B cell (primary cell): ENCODE results near the gene OR51B2. TPM values are rescaled to one million over a fixed set of nuclear protein-coding genes. Genes with fewer than 3 reads are reported as not detected.
"Not testable (repeated sequence)": the region's sequence is repeated elsewhere in the genome, so short reads cannot be mapped to it uniquely, and the experiment has no call there.

ENCODE experiments used
- ATAC-seq: fragments of 200-7000 bp; cut with Tn5 transposase; one replicate; pipeline ENCODE4 v1.10.0; 2021; ENCODE audit warnings: low read depth, mild to moderate bottlenecking, moderate number of reproducible peaks, moderate library complexity
- CTCF ChIA-PET: fragments of 350-600 bp; sonication (Branson Sonifier 250); formaldehyde crosslinking; loops from one replicate; lab custom pipeline; 2021; ENCODE audit warnings: antibody characterized with exemption, inconsistent platforms; lab: Charles Lee
- POLR2A ChIA-PET: fragments of 350-600 bp; sonication (Branson Sonifier 250); formaldehyde crosslinking; loops from one replicate; lab custom pipeline; 2021; ENCODE audit warnings: antibody characterized with exemption; lab: Charles Lee
- DNase-seq: peaks from one replicate; pipeline ENCODE4 v3.0.0; 2013
- H2AFZ ChIP-seq: 2 replicates; pipeline ENCODE4 v1.6.1; 2012; ENCODE audit warnings: mild to moderate bottlenecking, low read depth, low read length; ENCODE audit not compliant: insufficient read depth, poor library complexity, severe bottlenecking
- H3K27ac ChIP-seq, 2 donors: 1 replicate in 1 of 2; 2 replicates in 1 of 2; pipeline ENCODE4 v1.5.1; 2012 to 2013; ENCODE audit warnings: low read length in 2 of 2, mild to moderate bottlenecking in 2 of 2, moderate library complexity in 1 of 2
- H3K27me3 ChIP-seq, 4 experiments: fragments of 200-600 bp in 1 of 4; sonication (generic) in 1 of 4; replicated peaks in 1 of 4; 1 replicate in 2 of 4; 2 replicates in 2 of 4; pipeline versions ENCODE4 v1.6.1 to v1.7.0; 2013 to 2016; ENCODE audit warnings: low read length in 3 of 4, mild to moderate bottlenecking in 2 of 4, mixed read lengths in 1 of 4, moderate library complexity in 1 of 4; ENCODE audit not compliant: insufficient read depth in 4 of 4, control insufficient read depth in 3 of 4; ENCODE audit errors: control extremely low read depth in 1 of 4
- H3K36me3 ChIP-seq, 2 experiments: replicated peaks in 1 of 2; 1 replicate in 1 of 2; 2 replicates in 1 of 2; pipeline versions ENCODE4 v1.6.1 to v1.7.1; 2013; ENCODE audit warnings: low read length in 1 of 2; ENCODE audit not compliant: insufficient read depth in 2 of 2, control insufficient read depth in 1 of 2; ENCODE audit errors: control extremely low read depth in 1 of 2, extremely low read depth in 1 of 2
- H3K4me1 ChIP-seq, 2 donors: fragments of 200-600 bp in 1 of 2; sonication (generic) in 1 of 2; 1 replicate in 1 of 2; 2 replicates in 1 of 2; pipeline versions ENCODE4 v1.5.1 to v1.6.1; 2013 to 2017; ENCODE audit warnings: low read length in 2 of 2; ENCODE audit not compliant: control insufficient read depth in 2 of 2, insufficient read depth in 2 of 2
- H3K4me2 ChIP-seq: replicated peaks from 2 replicates; pipeline ENCODE3; 2012; ENCODE audit warnings: mild to moderate bottlenecking, low read depth, low read length; ENCODE audit not compliant: poor library complexity, severe bottlenecking
- H3K4me3 ChIP-seq, 5 experiments: fragments of 200-600 bp in 1 of 5; sonication (generic) in 1 of 5; 1 replicate in 3 of 5; 2 replicates in 2 of 5; pipeline versions ENCODE4 v1.5.1 to v1.7.0; 2011 to 2016; ENCODE audit warnings: low read length in 4 of 5, mild to moderate bottlenecking in 4 of 5, low read depth in 2 of 5, control low read depth in 1 of 5, moderate library complexity in 1 of 5; ENCODE audit not compliant: insufficient read depth in 1 of 5; ENCODE audit errors: control extremely low read depth in 1 of 5, extremely low read depth in 1 of 5
- H3K79me2 ChIP-seq: fragments of 200-600 bp; sonication (generic); one replicate; pipeline ENCODE4 v1.6.0; 2016; ENCODE audit warnings: low read length; ENCODE audit not compliant: control insufficient read depth, insufficient read depth
- H3K9ac ChIP-seq: fragments of 200-600 bp; sonication (generic); 2 replicates; pipeline ENCODE4 v1.6.1; 2017; ENCODE audit warnings: mild to moderate bottlenecking, low read length, moderate library complexity
- H3K9me3 ChIP-seq, 3 donors: one replicate each; pipeline versions ENCODE4 v1.6.1 to v1.7.1; 2013; ENCODE audit warnings: low read length in 2 of 3; ENCODE audit not compliant: control insufficient read depth in 2 of 3, insufficient read depth in 1 of 3; ENCODE audit errors: control extremely low read depth in 1 of 3
- H4K20me1 ChIP-seq: 2 replicates; pipeline ENCODE4 v1.6.0; 2012; ENCODE audit warnings: mild to moderate bottlenecking, low read length; ENCODE audit not compliant: insufficient read depth, control insufficient read depth, poor library complexity, severe bottlenecking
- H3K27ac Mint-ChIP-seq: one replicate; pipeline ENCODE4 v1.8.0; 2021; ENCODE audit warnings: mixed read lengths
- H3K27me3 Mint-ChIP-seq: one replicate; pipeline ENCODE4 v1.8.0; 2021; ENCODE audit warnings: mixed read lengths
- H3K4me1 Mint-ChIP-seq: one replicate; pipeline ENCODE4 v1.8.0; 2021; ENCODE audit warnings: mixed read lengths
- H3K4me3 Mint-ChIP-seq: one replicate; pipeline ENCODE4 v1.8.0; 2021; ENCODE audit warnings: mixed read lengths
- H3K9me3 Mint-ChIP-seq: one replicate; pipeline ENCODE4 v1.8.0; 2022; ENCODE audit warnings: mixed read lengths; ENCODE audit not compliant: insufficient read depth
- CTCF ChIP-seq: fragments of 200-600 bp; IDR thresholded peaks from one replicate; pipeline ENCODE4 v1.8.0; 2022; ENCODE audit warnings: antibody characterized with exemption, mild to moderate bottlenecking
- EZH2 ChIP-seq: IDR thresholded peaks from 2 replicates; pipeline ENCODE4 v1.6.1; 2012; ENCODE audit warnings: borderline replicate concordance, low read depth, mild to moderate bottlenecking, moderate library complexity, low read length; ENCODE audit not compliant: insufficient read depth, poor library complexity, severe bottlenecking
- WGBS: methylation state at CpG from one replicate; pipeline ENCODE4 v1.1.5; 2013; ENCODE audit warnings: missing lambda C conversion rate; ENCODE audit not compliant: insufficient coverage; 5-methylcytosine and 5-hydroxymethylcytosine counted together
- intact Hi-C: fragments of 100-400 bp; cut with micrococcal nuclease; formaldehyde crosslinking; loops from one replicate; pipeline ENCODE4 v1.10.0; 2022
- polyA plus RNA-seq: library from polyadenylated mRNA; depleted of rRNA; stranded (reverse); fragments of >200 nt; gene quantifications from 2 replicates; pipeline ENCODE4 v1.2.3, GENCODE V29; 2012
- total RNA-seq, 2 donors: library from RNA; stranded (reverse); fragments of 120-200 nt in 1 of 2; gene quantifications; 1 replicate in 1 of 2; 2 replicates in 1 of 2; pipeline versions ENCODE4 v1.2.3 to v1.2.4, GENCODE V29; 2013 to 2022

OR51B2 gene
- total and polyA plus RNA-seq, 2 donors (not counting 1 experiment from before 2014, with no cell fraction given) = not detected

DNA sequence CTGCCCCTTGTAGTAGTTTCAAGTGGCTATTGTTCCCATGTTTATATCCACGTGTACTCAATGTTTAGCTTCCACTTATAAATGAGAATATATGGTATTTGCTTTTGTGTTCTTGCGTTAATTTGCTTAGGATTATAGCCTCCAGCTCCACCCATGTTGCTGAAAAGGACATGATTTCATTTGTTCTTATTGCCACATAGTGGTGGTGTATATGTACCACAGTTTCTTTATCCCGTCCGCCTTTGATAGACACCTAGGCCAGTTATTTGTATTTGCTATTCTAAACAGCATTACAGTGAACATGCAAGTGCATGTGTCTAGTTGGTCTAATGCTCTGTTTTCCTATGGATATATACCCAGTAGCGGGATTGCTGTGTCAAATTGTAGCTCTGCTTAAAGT is 6.8 kb downstream of the OR51B2 start:
- intact Hi-C loops = no loop called here
- H3K27ac Mint-ChIP-seq = no peak overlapping the region
- POLR2A ChIA-PET = no interaction called here
- Histone ChIP-seq H3K79me2 (no peaks in the 10 kb centered on the region), H3K36me3 (no peaks in the 10 kb centered on the region), H3K27me3 (no peaks in the 10 kb centered on the region), H3K4me3 (no peak overlapping the region), H3K4me2 (no peak overlapping the region), H3K9ac (no peak overlapping the region), H3K9me3 (no peaks in the 10 kb centered on the region), H3K4me1 (no peaks in the 10 kb centered on the region), H3K27ac (no peak overlapping the region), H4K20me1 (no peaks in the 10 kb centered on the region), H2AFZ (no peak overlapping the region)
- no peaks in the 10 kb centered on the region for H3K27me3 Mint-ChIP-seq
- ATAC-seq (no peak), DNase-seq (no peak)
- CTCF ChIA-PET = no interaction called here
- TF ChIP-seq EZH2 = no peak
- no peak for TF ChIP-seq CTCF
- H3K9me3 Mint-ChIP-seq = peaks cover 2% of the 10 kb centered on the region
- no CpG with 5 or more reads among the region's 5 CpGs for WGBS
- no peak overlapping the region for H3K4me3 Mint-ChIP-seq
- H3K4me1 Mint-ChIP-seq = no peaks in the 10 kb centered on the region

DNA sequence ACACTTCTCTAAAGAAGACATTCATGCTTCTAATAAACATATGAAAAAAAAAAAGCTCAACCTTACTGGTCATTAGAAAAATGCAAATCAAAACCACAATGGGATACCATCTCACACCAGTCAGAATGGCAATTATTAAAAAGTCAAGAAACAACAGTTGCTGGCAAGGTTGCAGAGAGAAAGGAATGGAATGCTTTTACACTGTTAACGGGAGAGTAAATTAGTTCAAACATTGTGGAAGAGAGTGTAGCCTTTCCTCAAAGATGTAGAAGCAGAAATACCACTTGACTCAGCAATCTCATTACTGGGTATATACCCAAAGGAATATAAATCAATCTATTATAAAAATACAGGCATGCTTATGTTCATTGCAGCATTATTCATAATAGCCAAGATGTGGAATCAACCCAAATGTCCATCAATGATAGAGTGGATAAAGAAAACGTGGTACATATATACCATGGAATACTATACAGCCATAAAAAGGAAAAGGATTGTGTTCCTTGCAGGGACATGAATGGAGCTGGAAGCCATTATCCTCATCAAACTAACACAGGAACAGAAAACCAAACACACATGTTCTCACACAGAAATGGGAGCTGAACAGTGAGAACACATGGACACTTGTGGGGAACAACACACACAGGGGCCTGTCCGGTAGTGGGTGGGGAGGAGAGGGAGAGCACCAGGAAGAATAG is 10.6 kb downstream of the OR51B2 start:
- H3K4me1 ChIP-seq, H4K20me1 ChIP-seq, H2AFZ ChIP-seq, H3K9me3 Mint-ChIP-seq, H3K4me2 ChIP-seq, H3K4me1 Mint-ChIP-seq, ATAC-seq, H3K27me3 ChIP-seq, H3K27me3 Mint-ChIP-seq, H3K4me3 ChIP-seq, H3K9me3 ChIP-seq, H3K79me2 ChIP-seq, intact Hi-C loops, DNase-seq, H3K9ac ChIP-seq, H3K27ac ChIP-seq, CTCF ChIA-PET, POLR2A ChIA-PET, H3K4me3 Mint-ChIP-seq, H3K36me3 ChIP-seq, H3K27ac Mint-ChIP-seq: not testable (repeated sequence)
- no CpG with 5 or more reads among the region's 3 CpGs for WGBS
